ENCODE results near the gene FRYL.
A peak's percentile ranks its signal among the peaks of the same experiment; 100 is the strongest.

FRYL gene

GRCh38 chr4:48546336-48546735 lies 233.7 kb downstream of the FRYL start:
- Histone ChIP-seq H3K9me3 (ENCODE audit: insufficient read depth, low read depth, low read length) (no peaks in the 10 kb centered on the region), H4K20me1 (ENCODE audit: insufficient read depth, low read length, poor library complexity, severe bottlenecking) (no peaks in the 10 kb centered on the region), H2AFZ (ENCODE audit: low read length) (no peak overlapping the region), H3K4me1 (ENCODE audit: insufficient read depth, low read length, poor library complexity, severe bottlenecking) (peaks cover 16% of the 10 kb centered on the region), H3K9me2 (replicated peaks; ENCODE audit: low read depth, low read length) (no peaks in the 10 kb centered on the region), H3K36me3 (ENCODE audit: insufficient read depth, low read length) (peaks cover 62% of the 10 kb centered on the region), H3K27me3 (ENCODE audit: insufficient read depth, low read length, poor library complexity, severe bottlenecking) (no peaks in the 10 kb centered on the region), H3K79me2 (ENCODE audit: insufficient read depth, low read length) (no peaks in the 10 kb centered on the region), H3K4me3 (ENCODE audit: low read length, poor library complexity, severe bottlenecking) (no peak overlapping the region), H3K9ac (ENCODE audit: low read depth, low read length, poor library complexity, severe bottlenecking) (no peak overlapping the region), H3F3A (ENCODE audit: low read depth) (no peaks in the 10 kb centered on the region), H3K4me2 (ENCODE audit: low read depth, low read length, poor library complexity, severe bottlenecking) (no peak overlapping the region)
- TF ChIP-seq EZH2phosphoT487 (IDR thresholded peaks at IDR 0.05; ENCODE audit: borderline replicate concordance) (no peak), CTCF (conservative IDR thresholded peaks at IDR 0.05; ENCODE audit: low read length) (peak; percentile 80)

GRCh38 chr4:48543796-48544195 lies 236.3 kb downstream of the FRYL start:
- Histone ChIP-seq H3K9ac (ENCODE audit: low read depth, low read length, poor library complexity, severe bottlenecking) (no peak overlapping the region), H3K4me1 (ENCODE audit: insufficient read depth, low read length, poor library complexity, severe bottlenecking) (peaks cover 14% of the 10 kb centered on the region), H2AFZ (ENCODE audit: low read length) (no peak overlapping the region), H3K79me2 (ENCODE audit: insufficient read depth, low read length) (no peaks in the 10 kb centered on the region), H3K36me3 (ENCODE audit: insufficient read depth, low read length) (peaks cover 62% of the 10 kb centered on the region), H3K9me3 (ENCODE audit: insufficient read depth, low read depth, low read length) (no peaks in the 10 kb centered on the region), H3K4me3 (ENCODE audit: low read length, poor library complexity, severe bottlenecking) (no peak overlapping the region), H3K4me2 (ENCODE audit: low read depth, low read length, poor library complexity, severe bottlenecking) (no peak overlapping the region), H3K27me3 (ENCODE audit: insufficient read depth, low read length, poor library complexity, severe bottlenecking) (no peaks in the 10 kb centered on the region), H4K20me1 (ENCODE audit: insufficient read depth, low read length, poor library complexity, severe bottlenecking) (no peaks in the 10 kb centered on the region), H3F3A (ENCODE audit: low read depth) (no peaks in the 10 kb centered on the region), H3K9me2 (replicated peaks; ENCODE audit: low read depth, low read length) (no peaks in the 10 kb centered on the region)
- no peak for TF ChIP-seq EZH2phosphoT487 (IDR thresholded peaks at IDR 0.05; ENCODE audit: borderline replicate concordance)
- no peak for TF ChIP-seq CTCF (conservative IDR thresholded peaks at IDR 0.05; ENCODE audit: low read length)

GRCh38 chr4:48542888-48543287 lies 237.2 kb downstream of the FRYL start:
- Histone ChIP-seq H3K4me3 (ENCODE audit: low read length, poor library complexity, severe bottlenecking) (no peak overlapping the region), H2AFZ (ENCODE audit: low read length) (no peak overlapping the region), H3K36me3 (ENCODE audit: insufficient read depth, low read length) (peaks cover 59% of the 10 kb centered on the region), H3K4me2 (ENCODE audit: low read depth, low read length, poor library complexity, severe bottlenecking) (no peak overlapping the region), H3K9ac (ENCODE audit: low read depth, low read length, poor library complexity, severe bottlenecking) (no peak overlapping the region), H3K4me1 (ENCODE audit: insufficient read depth, low read length, poor library complexity, severe bottlenecking) (peaks cover 5% of the 10 kb centered on the region), H3K9me2 (replicated peaks; ENCODE audit: low read depth, low read length) (no peaks in the 10 kb centered on the region), H3F3A (ENCODE audit: low read depth) (no peaks in the 10 kb centered on the region), H3K27me3 (ENCODE audit: insufficient read depth, low read length, poor library complexity, severe bottlenecking) (no peaks in the 10 kb centered on the region), H3K79me2 (ENCODE audit: insufficient read depth, low read length) (no peaks in the 10 kb centered on the region), H3K9me3 (ENCODE audit: insufficient read depth, low read depth, low read length) (no peaks in the 10 kb centered on the region), H4K20me1 (ENCODE audit: insufficient read depth, low read length, poor library complexity, severe bottlenecking) (no peaks in the 10 kb centered on the region)
- TF ChIP-seq EZH2phosphoT487 (IDR thresholded peaks at IDR 0.05; ENCODE audit: borderline replicate concordance) (no peak), CTCF (conservative IDR thresholded peaks at IDR 0.05; ENCODE audit: low read length) (no peak)

Measured in Loucy (cell line).